HCT116 (cell line): ENCODE data around the gene IAH1.

Source experiments
- CEBPB ChIP-seq: IDR thresholded peaks from 2 replicates; pipeline ENCODE4 v1.6.1; 2012; ENCODE audit warnings: low read depth
- EZH2 ChIP-seq: fragments of 200-600 bp; sonication (generic); IDR thresholded peaks from 2 replicates; pipeline ENCODE4 v1.6.1; 2017; ENCODE audit warnings: antibody characterized with exemption, mixed run types
- JUND ChIP-seq: IDR thresholded peaks from 2 replicates; pipeline ENCODE4 v1.6.1; 2012
- POLR2A ChIP-seq: IDR thresholded peaks from 2 replicates; pipeline ENCODE4 v1.7.0; 2011; ENCODE audit warnings: borderline replicate concordance; ENCODE audit not compliant: insufficient read depth, insufficient read length; ENCODE audit errors: extremely low read depth
- POLR2AphosphoS5 ChIP-seq: IDR thresholded peaks from 2 replicates; pipeline ENCODE4 v1.6.1; 2011; ENCODE audit warnings: mild to moderate bottlenecking, low read depth, low read length, moderate library complexity
- SIN3A ChIP-seq: IDR thresholded peaks from 2 replicates; pipeline ENCODE4 v1.6.1; 2012; ENCODE audit warnings: low read depth
- SP1 ChIP-seq: IDR thresholded peaks from 2 replicates; pipeline ENCODE4 v1.6.1; 2012; ENCODE audit warnings: low read depth
- YY1 ChIP-seq: IDR thresholded peaks from 2 replicates; pipeline ENCODE4 v1.6.1; 2011; ENCODE audit warnings: low read length, low read depth, moderate library complexity, mild to moderate bottlenecking; ENCODE audit not compliant: insufficient replicate concordance; ENCODE audit errors: extremely low read depth
- ZNF274 ChIP-seq: fragments of 200-500 bp; sonication (Bioruptor generic); IDR thresholded peaks from 2 replicates; pipeline ENCODE4 v1.6.1; 2014; ENCODE audit warnings: mild to moderate bottlenecking, low read depth, low read length, inconsistent platforms
- TF ChIP-seq, protein P1 (sequence below), 3 experiments: fragments of 200-600 bp in 1 of 3; sonication (generic) in 1 of 3; IDR thresholded peaks in 2 of 3; conservative IDR thresholded peaks in 1 of 3; 2 replicates each; pipeline ENCODE4 v1.5.1; 2012 to 2017; ENCODE audit warnings: low read depth in 2 of 3, low read length in 2 of 3, antibody characterized with exemption in 1 of 3, borderline replicate concordance in 1 of 3, control low read depth in 1 of 3, mild to moderate bottlenecking in 1 of 3, mixed read lengths in 1 of 3, mixed run types in 1 of 3, moderate library complexity in 1 of 3; ENCODE audit not compliant: insufficient read depth in 1 of 3
- TF ChIP-seq, protein P2 (sequence below): IDR thresholded peaks from 2 replicates; pipeline ENCODE4 v1.6.1; 2012
- TF ChIP-seq, protein P3 (sequence below): IDR thresholded peaks from 2 replicates; pipeline ENCODE4 v1.6.1; 2011; ENCODE audit warnings: mild to moderate bottlenecking, low read length, moderate library complexity; ENCODE audit not compliant: insufficient replicate concordance; ENCODE audit errors: extremely low read depth

DNA sequence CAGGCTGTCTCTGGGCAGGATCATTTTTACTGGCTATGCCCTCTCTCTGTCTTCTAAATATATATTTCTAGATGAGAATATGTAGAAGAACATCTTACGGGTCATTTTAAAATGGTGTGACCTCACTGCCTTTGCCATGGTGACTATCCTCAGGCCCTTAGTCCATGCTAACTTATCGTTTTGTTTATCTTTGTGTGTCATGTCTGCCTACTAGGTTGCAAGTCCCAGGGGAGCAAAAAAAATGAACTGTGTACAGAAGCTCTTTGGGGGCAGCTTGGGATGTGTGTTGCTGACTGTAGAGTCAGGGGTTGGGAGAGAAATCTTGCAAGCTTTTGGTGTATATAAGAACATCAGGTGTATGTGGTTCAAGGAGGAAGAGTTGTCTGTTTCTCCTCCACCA, 39.9 kb upstream of the IAH1 start:
- TF ChIP-seq, protein P1, sequence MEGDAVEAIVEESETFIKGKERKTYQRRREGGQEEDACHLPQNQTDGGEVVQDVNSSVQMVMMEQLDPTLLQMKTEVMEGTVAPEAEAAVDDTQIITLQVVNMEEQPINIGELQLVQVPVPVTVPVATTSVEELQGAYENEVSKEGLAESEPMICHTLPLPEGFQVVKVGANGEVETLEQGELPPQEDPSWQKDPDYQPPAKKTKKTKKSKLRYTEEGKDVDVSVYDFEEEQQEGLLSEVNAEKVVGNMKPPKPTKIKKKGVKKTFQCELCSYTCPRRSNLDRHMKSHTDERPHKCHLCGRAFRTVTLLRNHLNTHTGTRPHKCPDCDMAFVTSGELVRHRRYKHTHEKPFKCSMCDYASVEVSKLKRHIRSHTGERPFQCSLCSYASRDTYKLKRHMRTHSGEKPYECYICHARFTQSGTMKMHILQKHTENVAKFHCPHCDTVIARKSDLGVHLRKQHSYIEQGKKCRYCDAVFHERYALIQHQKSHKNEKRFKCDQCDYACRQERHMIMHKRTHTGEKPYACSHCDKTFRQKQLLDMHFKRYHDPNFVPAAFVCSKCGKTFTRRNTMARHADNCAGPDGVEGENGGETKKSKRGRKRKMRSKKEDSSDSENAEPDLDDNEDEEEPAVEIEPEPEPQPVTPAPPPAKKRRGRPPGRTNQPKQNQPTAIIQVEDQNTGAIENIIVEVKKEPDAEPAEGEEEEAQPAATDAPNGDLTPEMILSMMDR (IDR thresholded peaks at IDR 0.05 in 2 of 3, conservative IDR thresholded peaks at IDR 0.05 in 1 of 3; ENCODE audit: borderline replicate concordance in 1 of 3, insufficient read depth in 1 of 3, low read depth in 2 of 3, low read length in 2 of 3) = no peak
- TF ChIP-seq POLR2A (no peak), SP1 (no peak), SIN3A (no peak), POLR2AphosphoS5 (no peak), EZH2 (no peak), ZNF274 (no peak), YY1 (no peak), CEBPB (no peak), JUND (no peak)
- TF ChIP-seq, protein P2, sequence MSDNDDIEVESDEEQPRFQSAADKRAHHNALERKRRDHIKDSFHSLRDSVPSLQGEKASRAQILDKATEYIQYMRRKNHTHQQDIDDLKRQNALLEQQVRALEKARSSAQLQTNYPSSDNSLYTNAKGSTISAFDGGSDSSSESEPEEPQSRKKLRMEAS = no peak
- TF ChIP-seq, protein P3, sequence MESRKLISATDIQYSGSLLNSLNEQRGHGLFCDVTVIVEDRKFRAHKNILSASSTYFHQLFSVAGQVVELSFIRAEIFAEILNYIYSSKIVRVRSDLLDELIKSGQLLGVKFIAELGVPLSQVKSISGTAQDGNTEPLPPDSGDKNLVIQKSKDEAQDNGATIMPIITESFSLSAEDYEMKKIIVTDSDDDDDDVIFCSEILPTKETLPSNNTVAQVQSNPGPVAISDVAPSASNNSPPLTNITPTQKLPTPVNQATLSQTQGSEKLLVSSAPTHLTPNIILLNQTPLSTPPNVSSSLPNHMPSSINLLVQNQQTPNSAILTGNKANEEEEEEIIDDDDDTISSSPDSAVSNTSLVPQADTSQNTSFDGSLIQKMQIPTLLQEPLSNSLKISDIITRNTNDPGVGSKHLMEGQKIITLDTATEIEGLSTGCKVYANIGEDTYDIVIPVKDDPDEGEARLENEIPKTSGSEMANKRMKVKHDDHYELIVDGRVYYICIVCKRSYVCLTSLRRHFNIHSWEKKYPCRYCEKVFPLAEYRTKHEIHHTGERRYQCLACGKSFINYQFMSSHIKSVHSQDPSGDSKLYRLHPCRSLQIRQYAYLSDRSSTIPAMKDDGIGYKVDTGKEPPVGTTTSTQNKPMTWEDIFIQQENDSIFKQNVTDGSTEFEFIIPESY = no peak
